Measurements from ENCODE around the gene CASS4. TPM values are rescaled to one million over a fixed set of nuclear protein-coding genes. Genes with fewer than 3 reads are reported as not detected.

Gene CASS4
- total RNA-seq, 1 experiment from 2014 or later = not detected

GRCh38 chr20:56449459-56449858 is 37.4 kb downstream of the CASS4 start:
- Histone ChIP-seq H2BK5ac (ENCODE audit: insufficient read length, low read length) (no peak overlapping the region), H2BK15ac (ENCODE audit: low read depth, low read length) (no peak overlapping the region), H3K27me3 (ENCODE audit: insufficient read depth, low read length) (no peaks in the 10 kb centered on the region), H3K4me2 (ENCODE audit: insufficient read depth, insufficient read length, low read length) (no peak overlapping the region), H3K9ac (ENCODE audit: extremely low read depth, insufficient read length, low read length) (no peak overlapping the region), H2AFZ (ENCODE audit: low read length) (no peak overlapping the region), H3K4me1 (ENCODE audit: insufficient read depth, low read length) (no peaks in the 10 kb centered on the region), H4K91ac (ENCODE audit: insufficient read length, low read depth, low read length) (no peak overlapping the region), H3K79me2 (ENCODE audit: insufficient read depth, low read length) (no peaks in the 10 kb centered on the region), H2BK120ac (ENCODE audit: low read depth, low read length, poor library complexity, severe bottlenecking) (no peak overlapping the region), H3K27ac (ENCODE audit: insufficient read length, low read depth, low read length) (no peak overlapping the region), H3K23ac (ENCODE audit: insufficient read length, low read depth, low read length) (no peak overlapping the region), H3K14ac (ENCODE audit: insufficient read depth, low read length) (no peak overlapping the region), H3K23me2 (ENCODE audit: insufficient read length, low read depth, low read length, poor library complexity, severe bottlenecking) (no peaks in the 10 kb centered on the region), H3K4ac (ENCODE audit: low read depth, low read length) (no peak overlapping the region), H3K18ac (ENCODE audit: insufficient read length, low read depth, low read length) (no peak overlapping the region), H4K5ac (ENCODE audit: insufficient read length, low read depth, low read length) (no peak overlapping the region), H2BK20ac (ENCODE audit: low read depth, low read length, poor library complexity, severe bottlenecking) (no peak overlapping the region), H4K8ac (replicated peaks; ENCODE audit: insufficient read length, low read depth, low read length) (no peak overlapping the region), H3K79me1 (ENCODE audit: insufficient read depth, low read depth, low read length, poor library complexity, severe bottlenecking) (no peaks in the 10 kb centered on the region), H3K56ac (ENCODE audit: insufficient read length, low read depth, low read length) (no peak overlapping the region), H3K9me3 (ENCODE audit: control insufficient read depth, low read depth, low read length) (no peaks in the 10 kb centered on the region), H2BK12ac (ENCODE audit: insufficient read length, low read depth, low read length) (no peak overlapping the region), H2AK5ac (ENCODE audit: insufficient read length, low read length) (no peak overlapping the region), H4K20me1 (ENCODE audit: control insufficient read depth, insufficient read depth, insufficient read length) (no peaks in the 10 kb centered on the region), H3T11ph (ENCODE audit: low read length) (no peak overlapping the region)
- Mint-ChIP-seq H3K27ac (no peak overlapping the region), H3K4me3 (no peak overlapping the region), H3K4me1 (peaks cover 5% of the 10 kb centered on the region in 2 experiments), H3K36me3 (ENCODE audit: insufficient read depth in 1 of 3, low read depth in 3 of 3) (no peaks in the 10 kb centered on the region), H3K9me3 (no peaks in the 10 kb centered on the region), H3K27me3 (ENCODE audit: low read depth) (peaks cover 37% of the 10 kb centered on the region)
- TF ChIP-seq CTCF (conservative IDR thresholded peaks at IDR 0.05) = no peak
- DNase-seq = no peak
- WGBS (ENCODE audit: extremely low coverage, insufficient read length, low lambda C conversion rate) = no CpG with 5 or more reads among the region's 5 CpGs
